Stomach (tissue), 4 donors: Measurements from ENCODE around the gene RTTN.

Experiments
- CTCF ChIP-seq, 7 experiments: fragments of 450-650 bp in 4 of 7; fragments of 200-600 bp in 3 of 7; sonication (generic) in 3 of 7; IDR thresholded peaks; one replicate each; pipeline ENCODE4 v1.5.1; 2016 to 2019; ENCODE audit warnings: antibody characterized with exemption in 7 of 7, control low read depth in 2 of 7, mild to moderate bottlenecking in 1 of 7
- EP300 ChIP-seq: sonication (generic); formaldehyde crosslinking; IDR thresholded peaks from one replicate; pipeline ENCODE4 v1.6.1; 2017; ENCODE audit warnings: antibody characterized with exemption
- POLR2A ChIP-seq, 4 donors: fragments of 450-650 bp; IDR thresholded peaks; one replicate each; pipeline ENCODE4 v1.6.1; 2016; ENCODE audit warnings: antibody characterized with exemption in 4 of 4, control low read depth in 2 of 4, mild to moderate bottlenecking in 1 of 4, moderate library complexity in 1 of 4
- POLR2AphosphoS5 ChIP-seq, 3 donors: sonication (generic); formaldehyde crosslinking; IDR thresholded peaks; one replicate each; pipeline ENCODE4 v1.6.1; 2016; ENCODE audit warnings: antibody characterized with exemption in 3 of 3

GRCh38 chr18:70047931-70048603 is 157.4 kb downstream of the RTTN start:
- no peak for TF ChIP-seq CTCF (IDR thresholded peaks at IDR 0.05)
- no peak for TF ChIP-seq EP300
- no peak for TF ChIP-seq POLR2A (IDR thresholded peaks at IDR 0.05)
- no peak for TF ChIP-seq POLR2AphosphoS5 (IDR thresholded peaks at IDR 0.05)
